ENCODE measurements around the gene GSTO2.

Gene GSTO2

DNA sequence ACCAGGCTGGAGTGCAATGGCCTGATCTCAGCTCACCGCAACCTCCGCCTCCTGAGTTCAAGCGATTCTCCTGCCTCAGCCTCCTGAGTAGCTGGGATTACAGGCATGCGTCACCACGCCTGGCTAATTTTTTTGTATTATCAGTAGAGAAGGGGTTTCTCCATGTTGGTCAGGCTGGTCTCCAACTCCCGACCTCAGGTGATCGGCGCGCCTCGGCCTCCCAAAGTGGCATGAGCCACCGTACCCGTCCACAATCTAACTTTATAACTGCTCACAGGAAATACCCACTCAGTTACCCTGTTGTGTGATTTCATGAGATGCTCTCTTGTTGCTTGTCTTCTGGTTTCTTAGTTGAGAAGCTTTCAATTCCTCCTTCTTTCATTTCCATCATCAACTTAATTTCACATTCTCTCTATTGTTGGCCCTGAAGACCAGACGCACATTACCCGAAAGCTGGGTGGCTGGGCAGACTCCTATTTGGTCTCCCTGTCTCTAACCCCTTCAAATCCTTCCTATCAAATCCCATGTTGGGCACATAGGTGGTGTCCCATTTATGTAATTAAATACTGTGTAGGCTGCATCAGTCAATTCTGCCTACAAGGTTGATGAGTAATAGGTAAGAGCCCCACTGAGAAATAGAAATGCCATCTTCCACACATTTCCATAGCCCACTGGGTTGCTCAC lies 1.1 kb upstream of the GSTO2 start:
- no peak for DNase-seq (ENCODE audit: low read depth)
- TF ChIP-seq CTCF (IDR thresholded peaks at IDR 0.05; ENCODE audit: control insufficient read depth, insufficient read depth, low read depth, low read length, missing control alignments), result no peak
- peak overlapping the region; percentile 45; the same call in 1 of the 2 replicates for H3K4me3 ChIP-seq (ENCODE audit: control insufficient read depth, low read depth, low read length)

- peak overlapping the region; percentile 45 for H3K4me3 ChIP-seq (ENCODE audit: control insufficient read depth, low read depth, low read length)
- DNase-seq (ENCODE audit: low read depth), result no peak
Observed at GRCh38 chr10:104268405-104268712, 625 bp upstream of the GSTO2 start.

DNA sequence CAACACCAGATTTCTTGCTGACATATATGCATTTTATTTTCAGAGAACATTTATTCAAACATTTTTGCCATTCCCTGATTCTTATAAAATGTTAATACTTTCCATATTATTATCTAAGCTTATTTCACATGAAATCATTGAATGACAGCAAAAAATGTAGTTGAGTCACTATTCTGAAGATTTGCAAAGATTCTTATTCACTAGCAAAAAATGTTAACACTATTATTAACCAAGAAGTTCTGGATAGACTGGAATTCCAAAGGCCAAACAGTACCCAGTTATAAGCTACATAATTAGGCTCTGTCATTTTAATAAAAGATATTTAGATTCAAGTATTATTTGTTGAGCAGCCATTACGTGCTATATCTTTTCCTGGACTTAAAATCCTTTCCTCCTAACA lies 4.3 kb downstream of the GSTO2 start:
- no peak for TF ChIP-seq CTCF (IDR thresholded peaks at IDR 0.05; ENCODE audit: control insufficient read depth, insufficient read depth, low read depth, low read length, missing control alignments)
- no peak for DNase-seq (ENCODE audit: low read depth)
- H3K4me3 ChIP-seq (ENCODE audit: control insufficient read depth, low read depth, low read length), result no peak overlapping the region

More at GRCh38 chr10:104268405-104268712, 625 bp upstream of the GSTO2 start:
- TF ChIP-seq CTCF (IDR thresholded peaks at IDR 0.05; ENCODE audit: control insufficient read depth, insufficient read depth, low read depth, low read length, missing control alignments), result no peak

DNA sequence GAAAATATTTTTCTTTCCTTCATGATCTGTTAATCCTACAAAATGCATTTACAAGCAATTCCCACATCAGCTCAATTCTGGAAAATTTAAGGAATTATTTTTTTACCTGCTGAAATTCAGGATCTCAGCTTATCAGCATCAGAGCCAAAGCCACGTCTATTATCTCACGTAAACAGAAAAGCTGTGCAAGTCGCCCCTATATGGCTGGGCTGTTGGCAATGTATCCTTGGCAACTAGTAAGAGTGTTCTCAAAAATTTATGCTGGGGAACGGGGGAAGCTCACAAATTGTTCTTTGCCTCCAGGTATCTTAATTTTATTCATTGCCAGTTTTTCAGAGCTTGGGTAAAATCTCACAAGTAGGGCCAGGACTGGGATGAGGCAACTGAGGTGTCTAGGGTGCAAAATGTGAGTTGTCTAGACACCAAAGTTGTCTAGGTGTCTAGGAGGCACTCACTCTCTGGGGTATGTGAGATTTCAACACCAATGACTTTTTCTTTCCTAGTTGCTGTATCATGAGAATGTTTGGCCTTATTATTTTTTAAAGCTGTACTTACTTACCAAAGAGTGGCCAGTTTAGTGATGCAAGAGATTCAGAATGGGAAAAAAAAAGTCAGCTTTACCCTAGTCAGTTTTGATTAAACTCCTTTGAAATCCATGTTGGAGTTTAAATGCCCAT lies 5.1 kb downstream of the GSTO2 start:
- no peak for DNase-seq (ENCODE audit: low read depth)
- no peak overlapping the region for H3K4me3 ChIP-seq (ENCODE audit: control insufficient read depth, low read depth, low read length)
- no peak for TF ChIP-seq CTCF (IDR thresholded peaks at IDR 0.05; ENCODE audit: control insufficient read depth, insufficient read depth, low read depth, low read length, missing control alignments)

DNA sequence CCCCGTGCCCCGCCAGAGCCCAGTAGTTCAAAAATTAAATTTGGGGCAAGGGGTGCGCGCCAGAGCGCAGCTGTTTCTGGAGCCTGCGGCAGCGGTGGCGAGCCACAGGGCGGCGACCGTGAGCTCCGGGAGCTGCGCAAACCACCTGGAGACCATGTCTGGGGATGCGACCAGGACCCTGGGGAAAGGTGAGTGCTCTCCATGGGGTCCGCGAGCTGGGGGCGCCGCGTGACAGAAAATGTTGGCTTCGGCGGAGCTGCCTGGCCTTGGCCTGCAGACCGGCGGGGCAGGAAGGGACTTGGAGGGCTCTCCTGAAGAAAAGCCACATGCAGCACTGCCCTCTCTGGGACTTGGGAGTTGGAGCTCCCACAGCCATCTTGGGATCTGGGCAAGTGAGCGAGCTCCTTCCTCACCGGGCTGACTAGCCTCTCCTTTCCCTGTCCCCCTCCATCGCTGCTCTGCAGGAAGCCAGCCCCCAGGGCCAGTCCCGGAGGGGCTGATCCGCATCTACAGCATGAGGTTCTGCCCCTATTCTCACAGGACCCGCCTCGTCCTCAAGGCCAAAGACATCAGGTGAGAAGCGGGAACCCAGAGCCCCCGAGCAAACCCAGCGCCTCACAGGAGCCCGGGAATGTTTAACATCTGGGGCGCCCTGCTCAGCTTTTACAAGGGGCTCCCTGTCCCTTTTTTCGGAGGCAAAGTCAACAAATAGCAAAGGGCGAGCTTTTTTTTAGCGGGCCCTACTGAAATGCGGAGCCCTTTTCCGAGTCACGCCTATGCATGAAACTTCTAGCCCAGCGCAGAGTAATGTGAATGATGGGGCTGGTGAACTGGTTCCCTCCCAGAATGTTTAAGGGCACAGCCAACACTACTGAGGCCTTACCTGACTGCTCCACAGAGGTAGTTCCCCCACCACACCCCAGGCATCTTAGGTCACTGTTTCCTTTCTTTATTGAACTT lies 6.1 kb downstream of the GSTO2 start:
- DNase-seq (ENCODE audit: low read depth), result no peak
- peak overlapping the region; percentile 31 for H3K4me3 ChIP-seq (ENCODE audit: control insufficient read depth, low read depth, low read length)
- TF ChIP-seq CTCF (IDR thresholded peaks at IDR 0.05; ENCODE audit: control insufficient read depth, insufficient read depth, low read depth, low read length, missing control alignments), result peak; percentile 95

DNA sequence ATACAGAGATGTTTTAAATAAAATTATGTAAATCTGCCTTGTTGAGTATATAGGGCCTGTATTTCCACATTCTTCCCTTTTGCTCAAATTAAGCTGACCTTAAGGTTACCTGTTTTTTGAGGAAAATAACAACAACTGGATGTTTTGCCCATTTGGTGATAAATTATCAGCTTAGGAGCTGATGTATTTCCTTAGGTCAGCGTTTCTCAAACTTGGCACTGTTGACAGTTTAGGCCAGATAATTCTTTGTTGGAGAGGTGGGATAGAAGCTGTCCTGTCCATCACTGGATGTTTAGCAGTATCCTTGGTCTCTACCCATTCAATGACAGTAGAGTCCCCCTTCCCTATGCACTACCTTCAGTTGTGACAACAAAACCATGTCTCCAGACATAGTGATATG lies 7.2 kb downstream of the GSTO2 start:
- TF ChIP-seq CTCF (IDR thresholded peaks at IDR 0.05; ENCODE audit: control insufficient read depth, insufficient read depth, low read depth, low read length, missing control alignments), result no peak
- DNase-seq (ENCODE audit: low read depth), result no peak
- no peak overlapping the region for H3K4me3 ChIP-seq (ENCODE audit: control insufficient read depth, low read depth, low read length)

All from AG09309 (cell line).